NCI-H128 (cell line): ENCODE data around the gene GMDS.

Source experiments
- DNase-seq: peaks from one replicate; lab custom pipeline; 2025; ENCODE audit not compliant: unreplicated experiment; lab: John Stamatoyannopoulos, UW

GMDS gene

GRCh38 chr6:1584996-1585668 is 660.3 kb downstream of the GMDS start:
- no peak for DNase-seq

DNA sequence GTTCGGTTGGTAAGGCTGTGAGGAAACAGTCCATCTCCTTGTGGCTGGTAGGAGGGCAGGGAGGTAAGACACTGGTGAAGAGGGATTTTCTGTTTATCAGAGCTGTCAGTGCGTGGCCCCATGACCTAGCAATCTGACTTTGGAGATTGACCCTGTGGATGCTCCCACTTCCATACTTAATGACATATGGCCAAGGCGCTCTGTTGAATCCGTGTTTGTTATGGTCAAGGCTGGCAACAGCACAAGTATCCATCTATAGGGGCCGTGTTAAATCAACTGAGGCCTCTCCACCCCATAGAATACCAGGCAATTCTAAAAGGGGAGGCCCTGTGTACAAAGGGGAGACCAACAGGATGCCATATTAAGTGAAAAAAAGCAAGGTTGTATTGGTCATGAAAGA is 661.3 kb downstream of the GMDS start:
- no peak for DNase-seq

- no peak for DNase-seq
Observed at GRCh38 chr6:1581120-1581991, 664.0 kb downstream of the GMDS start.

DNA sequence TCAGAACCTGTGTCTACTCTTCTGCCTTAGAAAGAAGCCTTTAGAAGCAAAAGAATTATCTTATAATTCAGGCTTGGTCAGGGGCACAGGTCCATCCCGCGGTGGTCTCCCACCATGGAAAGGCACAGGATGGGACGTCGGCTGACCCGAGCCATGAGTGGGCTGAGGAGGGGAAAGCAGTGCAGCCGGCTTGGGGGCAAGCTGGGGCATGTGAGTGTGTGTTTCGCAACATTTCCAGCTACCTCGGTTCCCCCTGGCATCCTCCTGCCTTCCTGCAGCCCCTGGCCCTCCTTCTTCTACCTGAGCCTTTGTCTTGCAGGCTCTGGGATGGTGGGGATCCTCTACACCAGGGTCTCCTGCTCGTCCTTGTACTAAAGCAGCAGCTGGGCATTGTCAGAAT is 664.8 kb downstream of the GMDS start:
- DNase-seq = no peak

DNA sequence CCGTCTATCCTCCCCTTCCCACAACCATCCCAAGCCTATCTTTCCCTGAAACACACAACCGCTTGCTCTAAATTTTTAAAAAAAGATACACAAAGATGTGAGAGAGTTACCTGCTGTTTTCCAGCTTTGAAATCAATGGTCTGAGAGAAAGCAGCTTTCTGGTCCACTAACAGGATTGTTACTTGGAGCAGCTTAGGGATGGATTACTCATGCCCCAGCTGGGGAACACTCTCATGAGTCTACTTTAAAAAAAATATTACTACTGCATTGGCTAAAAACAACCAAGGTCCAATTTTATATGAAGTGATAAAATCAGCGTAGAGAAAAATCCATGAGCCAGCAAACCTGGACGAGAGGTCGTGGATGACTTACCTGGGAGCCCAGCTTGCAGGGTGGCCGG is 665.3 kb downstream of the GMDS start:
- no peak for DNase-seq

GRCh38 chr6:1579096-1579495 is 666.3 kb downstream of the GMDS start:
- DNase-seq = no peak

- DNase-seq = no peak
Observed at GRCh38 chr6:1577896-1578745, 667.3 kb downstream of the GMDS start.

DNA sequence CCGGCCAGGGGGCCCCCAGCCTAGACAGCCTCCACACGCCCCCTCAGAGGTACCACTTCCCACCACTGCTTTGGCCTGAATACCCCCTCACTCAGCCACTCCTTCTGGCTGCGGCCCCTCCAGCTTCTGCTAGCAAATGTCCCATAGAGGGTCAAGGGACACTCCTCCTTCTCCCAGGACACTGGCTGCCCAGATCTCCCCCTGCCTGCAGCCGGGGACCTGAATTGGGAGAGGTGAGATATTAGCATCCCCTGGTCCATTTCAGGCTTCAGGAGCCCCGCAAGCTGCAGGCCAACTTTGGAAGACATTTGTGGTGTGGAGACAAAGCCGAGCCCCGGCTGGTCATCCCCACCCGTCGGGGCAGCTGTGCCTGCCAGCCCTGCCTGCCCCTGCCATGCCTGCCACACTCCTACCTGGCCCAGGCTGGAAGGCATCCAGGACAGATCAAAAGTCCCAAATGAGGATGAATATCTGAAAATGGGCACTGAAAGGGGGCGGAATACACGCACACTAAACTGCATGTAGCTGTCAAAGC is 668.2 kb downstream of the GMDS start:
- DNase-seq = no peak

DNA sequence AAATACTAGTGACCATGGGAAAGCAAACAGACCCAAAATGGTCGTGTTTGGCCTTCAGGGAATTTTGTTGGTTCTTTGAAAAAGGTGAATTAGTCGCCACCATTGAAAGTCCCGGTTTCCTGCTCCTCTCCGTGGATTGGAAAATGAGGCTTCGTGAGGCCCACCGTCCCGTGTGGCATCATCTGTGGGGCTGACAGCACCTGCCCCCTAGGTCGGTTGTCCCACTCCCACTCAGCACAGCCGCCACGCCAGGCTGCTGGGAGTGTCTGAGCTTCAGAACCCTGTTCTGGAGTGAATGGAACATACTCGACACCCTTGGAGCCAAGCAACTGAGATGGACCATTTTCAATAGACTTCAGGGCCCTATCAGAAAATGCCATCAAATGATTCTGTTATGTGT is 668.7 kb downstream of the GMDS start:
- DNase-seq = no peak

DNA sequence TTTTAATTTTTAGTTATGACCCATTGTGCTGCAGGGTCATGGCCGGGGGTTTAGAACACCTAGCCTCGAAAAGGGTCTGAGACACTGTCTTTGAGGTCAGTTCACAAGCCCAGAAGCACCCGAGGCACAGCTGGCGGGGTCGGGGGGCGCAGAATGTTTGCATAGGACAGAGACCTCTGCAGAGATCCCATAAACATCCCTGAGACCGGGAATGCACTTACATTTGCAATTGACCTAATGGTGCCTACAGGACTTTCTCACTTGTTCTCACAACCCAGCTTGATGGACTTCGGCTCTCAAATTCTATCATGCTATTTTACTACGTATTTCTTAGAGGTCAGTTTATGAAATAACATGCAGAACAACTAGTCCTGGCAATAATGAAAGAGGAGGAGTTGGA is 669.2 kb downstream of the GMDS start:
- no peak for DNase-seq

DNA sequence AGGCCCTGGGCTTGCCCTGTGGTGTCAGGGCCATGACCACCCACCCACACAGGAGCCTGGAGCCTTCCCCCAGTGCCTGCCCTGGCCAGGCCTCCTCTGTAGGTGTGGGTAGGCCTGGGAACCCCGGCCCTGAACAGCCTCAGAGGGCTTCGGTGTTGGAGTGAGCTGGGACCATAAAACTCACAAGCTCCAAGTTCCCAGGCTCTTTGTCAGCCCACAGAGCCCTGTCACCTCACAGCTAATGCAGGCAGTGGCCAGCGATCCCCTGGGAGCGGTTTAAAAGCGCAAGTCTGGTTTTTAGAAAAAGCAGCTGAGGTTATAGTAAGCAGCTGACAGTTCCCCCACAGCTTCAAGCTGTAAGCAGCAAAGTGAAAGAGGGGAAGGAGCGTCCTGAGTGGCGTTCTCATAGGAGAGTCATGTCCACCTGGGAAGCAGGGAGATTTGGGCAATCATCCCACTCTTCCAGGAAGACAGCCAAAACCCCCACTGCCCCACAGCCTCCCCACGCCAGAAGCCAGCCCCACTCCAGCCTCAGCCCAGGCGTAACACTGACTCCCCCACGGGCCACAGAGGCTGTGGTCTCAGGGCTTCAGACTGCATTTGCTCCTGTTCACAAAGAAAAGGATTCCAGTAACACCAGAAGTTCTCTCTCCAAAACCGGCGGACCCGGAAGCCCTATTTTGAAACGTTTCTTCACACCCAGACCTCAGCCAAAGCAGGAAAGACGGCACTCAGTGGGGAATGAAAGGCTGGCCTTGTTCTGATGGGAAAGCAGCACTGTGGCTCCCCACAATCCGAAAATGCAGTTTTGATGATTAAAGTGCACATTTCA is 670.0 kb downstream of the GMDS start:
- no peak for DNase-seq

DNA sequence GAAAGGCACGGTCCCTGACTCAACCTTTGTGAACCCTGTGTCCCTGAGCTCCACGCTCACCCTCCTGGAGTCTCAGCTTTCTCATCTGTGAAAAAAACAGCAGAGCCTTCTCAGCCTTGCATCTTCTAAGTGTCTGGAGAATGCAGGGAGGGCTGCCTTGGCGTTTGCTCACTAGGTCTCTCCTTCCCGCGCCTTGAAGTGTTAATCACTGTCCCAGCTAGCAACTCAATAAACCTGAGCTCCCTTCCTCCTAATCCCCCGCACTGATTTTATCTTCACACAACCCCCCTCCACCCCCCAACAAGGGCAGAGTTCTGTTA is 670.6 kb downstream of the GMDS start:
- no peak for DNase-seq

DNA sequence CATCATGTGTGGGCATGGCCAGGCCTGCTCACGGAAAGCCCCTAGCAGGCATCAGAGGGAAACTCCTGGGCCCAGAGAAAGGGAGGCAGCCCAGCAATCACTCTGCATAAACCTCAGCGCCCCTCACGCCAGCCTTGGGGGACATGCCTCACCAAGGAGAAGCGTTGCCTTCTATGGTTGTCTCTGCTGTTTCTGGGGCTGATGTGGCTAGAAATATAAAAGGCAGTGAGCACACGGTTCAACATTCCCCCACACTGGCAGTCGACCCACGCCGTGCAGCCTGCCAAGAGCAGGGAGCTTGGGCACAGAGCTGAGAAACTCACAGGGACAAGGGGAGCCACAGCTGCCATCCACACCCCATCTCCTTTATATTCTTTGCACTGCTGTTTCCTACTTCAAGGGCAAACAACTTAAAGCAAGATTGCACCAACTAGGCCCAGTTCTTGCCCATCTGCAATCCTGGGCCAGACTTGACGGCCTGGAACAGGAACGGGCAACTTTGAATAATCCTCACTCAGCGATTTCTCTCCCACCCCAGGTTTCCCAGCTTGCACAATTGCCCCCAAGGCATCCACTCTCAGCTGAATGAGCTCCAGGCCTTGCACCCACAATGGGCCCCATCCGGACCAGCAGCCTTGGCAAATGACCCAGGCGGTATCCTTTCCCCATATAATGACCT is 671.2 kb downstream of the GMDS start:
- no peak for DNase-seq
